GM12878 (cell line): Measurements from ENCODE around the gene CMTM1. TPM values are rescaled to one million over a fixed set of nuclear protein-coding genes. Genes with fewer than 3 reads are reported as not detected.

Experiments used
- ATAC-seq: fragments of 200-7000 bp; cut with Tn5 transposase; 3 replicates; pipeline ENCODE4 v1.9.1; 2020; ENCODE audit warnings: mild to moderate bottlenecking, moderate library complexity
- BruUV-seq: library from RNA; stranded (reverse); fragments of 400-500 nt; replicated peaks from 2 replicates; lab custom pipeline; 2021; lab: Mats Ljungman, UMichigan
- CTCF ChIA-PET: fragments of 300-600 bp; sonication (Branson Sonifier 250); formaldehyde crosslinking; extraction: SDS; loops from one replicate; lab custom pipeline; 2021; ENCODE audit warnings: inconsistent platforms; lab: Yijun Ruan, JAX
- POLR2A ChIA-PET: fragments of 350-600 bp; formaldehyde crosslinking; extraction: SDS; loops from one replicate; lab custom pipeline; 2021; ENCODE audit warnings: inconsistent platforms; lab: Charles Lee
- RAD21 ChIA-PET: fragments of 300-600 bp; sonication (Branson Sonifier 250); formaldehyde crosslinking; loops from one replicate; lab custom pipeline; 2023; ENCODE audit warnings: antibody characterized with exemption; ENCODE audit not compliant: unreplicated experiment; lab: Charles Lee
- SMC1A ChIA-PET: fragments of 300-600 bp; sonication (Branson Sonifier 250); formaldehyde crosslinking; loops from one replicate; lab custom pipeline; 2023; ENCODE audit not compliant: unreplicated experiment, uncharacterized antibody; lab: Charles Lee
- DNase-seq: peaks from one replicate; pipeline ENCODE4 v3.0.0-alpha.2; 2011; ENCODE audit warnings: low read depth, low spot score
- FAIRE-seq: peaks from 3 replicates; lab custom pipeline; 2011; peaks lifted over from hg19 to GRCh38; lab: Jason Lieb, UNC
- H2AFZ ChIP-seq: 2 replicates; pipeline ENCODE4 v1.6.0; 2011; ENCODE audit warnings: low read depth, low read length, control low read depth; ENCODE audit not compliant: control insufficient read depth
- H3K27ac ChIP-seq: 2 replicates; pipeline ENCODE4 v1.5.1; 2011; ENCODE audit warnings: control low read depth; ENCODE audit not compliant: control insufficient read depth, insufficient read depth
- H3K27me3 ChIP-seq, 2 experiments: replicated peaks in 1 of 2; 2 replicates each; pipeline versions ENCODE4 v1.6.0 to v1.6.1; 2011; ENCODE audit warnings: low read length in 1 of 2; ENCODE audit not compliant: control insufficient read depth in 2 of 2, insufficient read depth in 2 of 2
- H3K36me3 ChIP-seq, 2 experiments: 2 replicates each; pipeline ENCODE4 v1.5.1; 2011; ENCODE audit warnings: low read length in 1 of 2; ENCODE audit not compliant: control insufficient read depth in 2 of 2, insufficient read depth in 2 of 2
- H3K4me1 ChIP-seq: 2 replicates; pipeline ENCODE4 v1.6.1; 2011; ENCODE audit warnings: mild to moderate bottlenecking, low read length, moderate library complexity, mixed read lengths; ENCODE audit not compliant: control insufficient read depth, insufficient read depth
- H3K4me2 ChIP-seq: 2 replicates; pipeline ENCODE4 v1.6.0; 2011; ENCODE audit warnings: control low read depth; ENCODE audit not compliant: control insufficient read depth, insufficient read depth
- H3K4me3 ChIP-seq: fragments of 200-600 bp; sonication (generic); 2 replicates; pipeline ENCODE4 v1.5.1; 2016
- H3K79me2 ChIP-seq: 2 replicates; pipeline ENCODE4 v1.6.0; 2011; ENCODE audit warnings: low read length; ENCODE audit not compliant: control insufficient read depth, insufficient read depth
- H3K9ac ChIP-seq: 2 replicates; pipeline ENCODE4 v1.8.0; 2011; ENCODE audit warnings: low read length, control low read depth, mixed read lengths; ENCODE audit not compliant: control insufficient read depth, insufficient read depth
- H3K9me3 ChIP-seq: replicated peaks from 3 replicates; pipeline ENCODE4 v1.5.1; 2011; ENCODE audit warnings: mild to moderate bottlenecking, low read length; ENCODE audit not compliant: control insufficient read depth, insufficient read depth
- H4K20me1 ChIP-seq: 2 replicates; pipeline ENCODE4 v1.6.0; 2011; ENCODE audit not compliant: control insufficient read depth, insufficient read depth
- GABPA ChIP-seq: IDR thresholded peaks from 2 replicates; pipeline ENCODE4 v1.6.1; 2014; ENCODE audit warnings: antibody characterized with exemption, low read depth, mild to moderate bottlenecking, inconsistent platforms
- SREBF1 ChIP-seq: IDR thresholded peaks from 2 replicates; pipeline ENCODE4 v1.6.1; 2012; ENCODE audit warnings: mild to moderate bottlenecking, low read length
- WRNIP1 ChIP-seq: IDR thresholded peaks from 2 replicates; pipeline ENCODE4 v1.6.1; 2011; ENCODE audit warnings: low read depth, low read length, improper control_type of control experiment, borderline replicate concordance
- WGBS: methylation state at CpG from one replicate; pipeline ENCODE4 v1.1.6; 2016; ENCODE audit warnings: low lambda C conversion rate; ENCODE audit not compliant: insufficient replicate concordance, insufficient coverage; ENCODE audit errors: missing lambda C conversion rate; 5-methylcytosine and 5-hydroxymethylcytosine counted together
- in situ Hi-C: fragments of 300-500 bp; cut with MboI; formaldehyde crosslinking; loops from 9 replicates; pipeline ENCODE4 v1.14.3; 2018; ENCODE audit warnings: mixed read lengths
- intact Hi-C: fragments of 100-400 bp; cut with micrococcal nuclease; formaldehyde crosslinking; loops from one replicate; pipeline ENCODE4 v1.14.2; 2022; ENCODE audit not compliant: unreplicated experiment
- polyA plus RNA-seq, 11 experiments: library from polyadenylated mRNA; depleted of rRNA in 4 of 11; unstranded in 6 of 11; stranded (reverse) in 5 of 11; fragments of >200 nt; fragmentation: Nextera tagmentation in 4 of 11; fragmentation: Illumina TruSeq in 1 of 11; extraction: Ambion mirVana in 4 of 11; extraction: Trizol in 1 of 11; gene quantifications; 1 replicate in 1 of 11; 2 replicates in 10 of 11; pipeline versions ENCODE4 v1.2.1 to v1.2.3, GENCODE V29; 2011 to 2016; ENCODE audit warnings: inconsistent platforms in 2 of 11, missing spikeins in 2 of 11, low read depth in 1 of 11
- total RNA-seq, 4 experiments: library from RNA; depleted of rRNA in 3 of 4; stranded (reverse); fragments of >200 nt in 3 of 4; fragmentation: Illumina TruSeq in 1 of 4; extraction: Trizol in 1 of 4; gene quantifications; 2 replicates each; pipeline versions ENCODE4 v1.2.1 to v1.2.3, GENCODE V29; 2013 to 2021
- TF ChIP-seq, protein P1 (sequence below), 3 experiments: IDR thresholded peaks in 2 of 3; conservative IDR thresholded peaks in 1 of 3; 2 replicates each; pipeline ENCODE4 v1.5.1; 2011; ENCODE audit warnings: low read depth in 3 of 3, low read length in 3 of 3, mild to moderate bottlenecking in 3 of 3, control low read depth in 2 of 3, moderate library complexity in 2 of 3, inconsistent platforms in 1 of 3, mixed read lengths in 1 of 3; ENCODE audit not compliant: control insufficient read depth in 2 of 3, insufficient read depth in 1 of 3; ENCODE audit errors: extremely low read depth in 1 of 3
- TF ChIP-seq, protein P2 (sequence below): fragments of 450-650 bp; formaldehyde crosslinking; IDR thresholded peaks from 2 replicates; pipeline ENCODE4 v1.4.0; 2022; ENCODE audit warnings: mild to moderate bottlenecking, moderate library complexity

CMTM1 gene
- total and polyA plus RNA-seq, 10 of the 15 experiments (the other 5 are each of a cell fraction or from before 2014, with no cell fraction given), result 0.09 to 3.0 (median 1.4) TPM; not detected in 2

DNA sequence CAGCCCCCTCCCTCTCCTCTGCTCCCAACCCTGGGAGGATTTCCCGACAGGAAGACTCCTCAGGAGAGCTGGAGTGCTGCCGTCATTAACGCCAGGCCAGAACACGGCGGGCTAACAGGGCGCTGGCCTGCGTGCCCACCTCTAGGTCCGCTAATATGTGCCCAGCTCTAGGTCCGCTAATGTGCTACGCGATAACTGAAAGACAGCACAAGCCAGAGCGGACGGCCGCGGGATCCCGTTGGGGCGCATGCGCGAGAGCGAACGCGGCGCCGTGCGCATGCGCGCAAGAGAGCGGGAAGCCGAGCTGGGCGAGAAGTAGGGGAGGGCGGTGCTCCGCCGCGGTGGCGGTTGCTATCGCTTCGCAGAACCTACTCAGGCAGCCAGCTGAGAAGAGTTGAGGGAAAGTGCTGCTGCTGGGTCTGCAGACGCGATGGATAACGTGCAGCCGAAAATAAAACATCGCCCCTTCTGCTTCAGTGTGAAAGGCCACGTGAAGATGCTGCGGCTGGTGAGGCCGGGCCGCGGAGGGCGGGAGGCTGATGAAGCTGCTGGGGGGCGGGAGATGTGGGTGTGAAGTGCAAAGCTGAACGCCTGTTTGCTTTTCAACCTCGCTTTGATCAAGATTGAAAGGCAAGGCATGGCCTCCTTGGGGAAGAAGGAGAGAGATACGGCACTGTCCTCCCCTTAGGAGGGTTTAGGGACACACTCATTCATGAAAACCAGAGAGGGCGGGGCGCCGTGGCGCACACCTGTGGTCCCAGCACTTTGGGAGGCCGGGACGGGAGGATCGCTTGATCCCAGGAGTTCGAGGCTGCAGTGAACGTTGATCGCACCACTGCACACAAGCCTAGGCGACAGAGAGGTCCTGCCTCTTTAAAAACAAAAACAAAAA is 13.7 kb upstream of the CMTM1 start, which contains the start of gene CKLF (continued):
- TF ChIP-seq, protein P1, sequence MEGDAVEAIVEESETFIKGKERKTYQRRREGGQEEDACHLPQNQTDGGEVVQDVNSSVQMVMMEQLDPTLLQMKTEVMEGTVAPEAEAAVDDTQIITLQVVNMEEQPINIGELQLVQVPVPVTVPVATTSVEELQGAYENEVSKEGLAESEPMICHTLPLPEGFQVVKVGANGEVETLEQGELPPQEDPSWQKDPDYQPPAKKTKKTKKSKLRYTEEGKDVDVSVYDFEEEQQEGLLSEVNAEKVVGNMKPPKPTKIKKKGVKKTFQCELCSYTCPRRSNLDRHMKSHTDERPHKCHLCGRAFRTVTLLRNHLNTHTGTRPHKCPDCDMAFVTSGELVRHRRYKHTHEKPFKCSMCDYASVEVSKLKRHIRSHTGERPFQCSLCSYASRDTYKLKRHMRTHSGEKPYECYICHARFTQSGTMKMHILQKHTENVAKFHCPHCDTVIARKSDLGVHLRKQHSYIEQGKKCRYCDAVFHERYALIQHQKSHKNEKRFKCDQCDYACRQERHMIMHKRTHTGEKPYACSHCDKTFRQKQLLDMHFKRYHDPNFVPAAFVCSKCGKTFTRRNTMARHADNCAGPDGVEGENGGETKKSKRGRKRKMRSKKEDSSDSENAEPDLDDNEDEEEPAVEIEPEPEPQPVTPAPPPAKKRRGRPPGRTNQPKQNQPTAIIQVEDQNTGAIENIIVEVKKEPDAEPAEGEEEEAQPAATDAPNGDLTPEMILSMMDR (IDR thresholded peaks at IDR 0.05 in 2 of 3, conservative IDR thresholded peaks at IDR 0.05 in 1 of 3; ENCODE audit: control insufficient read depth in 2 of 3, extremely low read depth in 1 of 3, insufficient read depth in 1 of 3, low read depth in 3 of 3, low read length in 3 of 3), result no peak
- no peak for TF ChIP-seq GABPA
- TF ChIP-seq, all 136 proteins: peak for 39

DNA sequence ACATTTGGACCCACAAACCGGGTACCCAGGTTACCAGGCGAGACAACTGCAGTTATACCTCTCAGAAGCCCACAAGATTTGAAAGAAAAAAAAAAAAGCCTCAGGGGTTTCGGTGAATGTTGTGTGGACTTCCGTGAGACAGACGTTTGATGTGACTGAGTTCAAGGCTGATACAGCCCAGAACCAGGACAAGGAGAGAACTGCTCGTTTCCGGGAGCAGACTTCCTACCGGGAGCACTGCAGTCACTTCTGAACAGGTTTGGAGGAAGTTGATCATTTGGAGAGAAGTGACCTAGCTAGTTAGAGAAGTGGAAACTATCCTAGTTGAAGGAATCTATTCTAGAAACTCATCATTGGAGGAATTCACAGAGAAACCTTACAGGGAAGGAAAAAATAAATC is 13.0 kb upstream of the CMTM1 start:
- peak overlapping the region; percentile 63; the same call in 1 of the 2 replicates for H3K9ac ChIP-seq
- no TSS peak for BruUV-seq
- ChIA-PET RAD21 (interaction anchor here (1.4 to 2.9 kb wide), 3 partner anchors 9 to 145 kb away, joined by 3 to 10 read pairs (median 3); no protein-coding TSS in a partner anchor), POLR2A (interaction anchor here (1.2 to 4.9 kb wide), 3 partner anchors 10 to 31 kb away, joined by 5 to 24 read pairs (median 21); no protein-coding TSS in a partner anchor), SMC1A (interaction anchor here (1.1 to 9.9 kb wide), 12 partner anchors 9 to 77 kb away, joined by 4 to 86 read pairs (median 6); partner anchors contain the start of genes CMTM2 and CMTM3), CTCF (interaction anchor here (0.6 to 4.9 kb wide), 9 partner anchors 10 to 73 kb away, joined by 3 to 35 read pairs (median 4); no protein-coding TSS in a partner anchor)
- TF ChIP-seq, protein P2, sequence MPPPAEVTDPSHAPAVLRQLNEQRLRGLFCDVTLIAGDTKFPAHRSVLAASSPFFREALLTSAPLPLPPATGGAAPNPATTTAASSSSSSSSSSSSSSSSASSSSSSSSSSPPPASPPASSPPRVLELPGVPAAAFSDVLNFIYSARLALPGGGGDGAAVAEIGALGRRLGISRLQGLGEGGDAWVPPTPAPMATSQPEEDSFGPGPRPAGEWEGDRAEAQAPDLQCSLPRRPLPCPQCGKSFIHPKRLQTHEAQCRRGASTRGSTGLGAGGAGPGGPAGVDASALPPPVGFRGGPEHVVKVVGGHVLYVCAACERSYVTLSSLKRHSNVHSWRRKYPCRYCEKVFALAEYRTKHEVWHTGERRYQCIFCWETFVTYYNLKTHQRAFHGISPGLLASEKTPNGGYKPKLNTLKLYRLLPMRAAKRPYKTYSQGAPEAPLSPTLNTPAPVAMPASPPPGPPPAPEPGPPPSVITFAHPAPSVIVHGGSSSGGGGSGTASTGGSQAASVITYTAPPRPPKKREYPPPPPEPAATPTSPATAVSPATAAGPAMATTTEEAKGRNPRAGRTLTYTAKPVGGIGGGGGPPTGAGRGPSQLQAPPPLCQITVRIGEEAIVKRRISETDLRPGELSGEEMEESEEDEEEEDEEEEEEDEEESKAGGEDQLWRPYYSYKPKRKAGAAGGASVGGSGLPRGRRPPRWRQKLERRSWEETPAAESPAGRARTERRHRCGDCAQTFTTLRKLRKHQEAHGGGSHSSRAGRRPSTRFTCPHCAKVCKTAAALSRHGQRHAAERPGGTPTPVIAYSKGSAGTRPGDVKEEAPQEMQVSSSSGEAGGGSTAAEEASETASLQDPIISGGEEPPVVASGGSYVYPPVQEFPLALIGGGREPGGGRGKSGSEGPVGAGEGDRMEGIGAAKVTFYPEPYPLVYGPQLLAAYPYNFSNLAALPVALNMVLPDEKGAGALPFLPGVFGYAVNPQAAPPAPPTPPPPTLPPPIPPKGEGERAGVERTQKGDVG (CRISPR knock-in tag), result no peak
- no peak for TF ChIP-seq WRNIP1
- no peak for TF ChIP-seq SREBF1
- WGBS, result 1% methylated on average over 8 of the region's 8 CpGs
- in situ Hi-C loops, result no loop called here
- no peaks in the 10 kb centered on the region for H3K27me3 ChIP-seq
- FAIRE-seq (no peak), ATAC-seq (no peak), DNase-seq (no peak)
- H3K4me2 ChIP-seq, result peak overlapping the region; percentile 86
- peaks cover 4% of the 10 kb centered on the region; the same call in 1 of the 2 replicates for H3K79me2 ChIP-seq
- no peaks in the 10 kb centered on the region; the same call in 1 of the 3 replicates for H3K9me3 ChIP-seq
- H2AFZ ChIP-seq, result no peak overlapping the region
- H3K36me3 ChIP-seq, result no peaks in the 10 kb centered on the region; a peak in 1 of 4 replicates
- intact Hi-C loops, result loop anchor here (5.0 kb wide), 1 partner anchor 54 kb away; no protein-coding TSS in a partner anchor
- H4K20me1 ChIP-seq, result no peaks in the 10 kb centered on the region; the same call in 1 of the 2 replicates
- H3K27ac ChIP-seq, result no peak overlapping the region
- H3K4me3 ChIP-seq, result peak overlapping the region; percentile 61; the same call in 1 of the 2 replicates
- H3K4me1 ChIP-seq, result peaks cover 23% of the 10 kb centered on the region
